B cell (primary cell): ENCODE measurements around the gene PREX1. TPM values are rescaled to one million over a fixed set of nuclear protein-coding genes. Genes with fewer than 3 reads are reported as not detected.

Experiments
- ATAC-seq: fragments of 200-7000 bp; cut with Tn5 transposase; one replicate; pipeline ENCODE4 v1.10.0; 2021; ENCODE audit warnings: low read depth, mild to moderate bottlenecking, moderate number of reproducible peaks, moderate library complexity
- CTCF ChIA-PET: fragments of 350-600 bp; sonication (Branson Sonifier 250); formaldehyde crosslinking; loops from one replicate; lab custom pipeline; 2021; ENCODE audit warnings: antibody characterized with exemption, inconsistent platforms; lab: Charles Lee
- POLR2A ChIA-PET: fragments of 350-600 bp; sonication (Branson Sonifier 250); formaldehyde crosslinking; loops from one replicate; lab custom pipeline; 2021; ENCODE audit warnings: antibody characterized with exemption; lab: Charles Lee
- DNase-seq: peaks from one replicate; pipeline ENCODE4 v3.0.0; 2013
- H2AFZ ChIP-seq: 2 replicates; pipeline ENCODE4 v1.6.1; 2012; ENCODE audit warnings: mild to moderate bottlenecking, low read depth, low read length; ENCODE audit not compliant: insufficient read depth, poor library complexity, severe bottlenecking
- H3K27ac ChIP-seq, 2 donors: 1 replicate in 1 of 2; 2 replicates in 1 of 2; pipeline ENCODE4 v1.5.1; 2012 to 2013; ENCODE audit warnings: low read length in 2 of 2, mild to moderate bottlenecking in 2 of 2, moderate library complexity in 1 of 2
- H3K27me3 ChIP-seq, 4 experiments: fragments of 200-600 bp in 1 of 4; sonication (generic) in 1 of 4; replicated peaks in 1 of 4; 1 replicate in 2 of 4; 2 replicates in 2 of 4; pipeline versions ENCODE4 v1.6.1 to v1.7.0; 2013 to 2016; ENCODE audit warnings: low read length in 3 of 4, mild to moderate bottlenecking in 2 of 4, mixed read lengths in 1 of 4, moderate library complexity in 1 of 4; ENCODE audit not compliant: insufficient read depth in 4 of 4, control insufficient read depth in 3 of 4; ENCODE audit errors: control extremely low read depth in 1 of 4
- H3K36me3 ChIP-seq, 2 experiments: replicated peaks in 1 of 2; 1 replicate in 1 of 2; 2 replicates in 1 of 2; pipeline versions ENCODE4 v1.6.1 to v1.7.1; 2013; ENCODE audit warnings: low read length in 1 of 2; ENCODE audit not compliant: insufficient read depth in 2 of 2, control insufficient read depth in 1 of 2; ENCODE audit errors: control extremely low read depth in 1 of 2, extremely low read depth in 1 of 2
- H3K4me1 ChIP-seq, 2 donors: fragments of 200-600 bp in 1 of 2; sonication (generic) in 1 of 2; 1 replicate in 1 of 2; 2 replicates in 1 of 2; pipeline versions ENCODE4 v1.5.1 to v1.6.1; 2013 to 2017; ENCODE audit warnings: low read length in 2 of 2; ENCODE audit not compliant: control insufficient read depth in 2 of 2, insufficient read depth in 2 of 2
- H3K4me2 ChIP-seq: replicated peaks from 2 replicates; pipeline ENCODE3; 2012; ENCODE audit warnings: mild to moderate bottlenecking, low read depth, low read length; ENCODE audit not compliant: poor library complexity, severe bottlenecking
- H3K4me3 ChIP-seq, 5 experiments: fragments of 200-600 bp in 1 of 5; sonication (generic) in 1 of 5; 1 replicate in 3 of 5; 2 replicates in 2 of 5; pipeline versions ENCODE4 v1.5.1 to v1.7.0; 2011 to 2016; ENCODE audit warnings: low read length in 4 of 5, mild to moderate bottlenecking in 4 of 5, low read depth in 2 of 5, control low read depth in 1 of 5, moderate library complexity in 1 of 5; ENCODE audit not compliant: insufficient read depth in 1 of 5; ENCODE audit errors: control extremely low read depth in 1 of 5, extremely low read depth in 1 of 5
- H3K79me2 ChIP-seq: fragments of 200-600 bp; sonication (generic); one replicate; pipeline ENCODE4 v1.6.0; 2016; ENCODE audit warnings: low read length; ENCODE audit not compliant: control insufficient read depth, insufficient read depth
- H3K9ac ChIP-seq: fragments of 200-600 bp; sonication (generic); 2 replicates; pipeline ENCODE4 v1.6.1; 2017; ENCODE audit warnings: mild to moderate bottlenecking, low read length, moderate library complexity
- H3K9me3 ChIP-seq, 3 donors: one replicate each; pipeline versions ENCODE4 v1.6.1 to v1.7.1; 2013; ENCODE audit warnings: low read length in 2 of 3; ENCODE audit not compliant: control insufficient read depth in 2 of 3, insufficient read depth in 1 of 3; ENCODE audit errors: control extremely low read depth in 1 of 3
- H4K20me1 ChIP-seq: 2 replicates; pipeline ENCODE4 v1.6.0; 2012; ENCODE audit warnings: mild to moderate bottlenecking, low read length; ENCODE audit not compliant: insufficient read depth, control insufficient read depth, poor library complexity, severe bottlenecking
- H3K27ac Mint-ChIP-seq: one replicate; pipeline ENCODE4 v1.8.0; 2021; ENCODE audit warnings: mixed read lengths
- H3K27me3 Mint-ChIP-seq: one replicate; pipeline ENCODE4 v1.8.0; 2021; ENCODE audit warnings: mixed read lengths
- H3K4me1 Mint-ChIP-seq: one replicate; pipeline ENCODE4 v1.8.0; 2021; ENCODE audit warnings: mixed read lengths
- H3K4me3 Mint-ChIP-seq: one replicate; pipeline ENCODE4 v1.8.0; 2021; ENCODE audit warnings: mixed read lengths
- H3K9me3 Mint-ChIP-seq: one replicate; pipeline ENCODE4 v1.8.0; 2022; ENCODE audit warnings: mixed read lengths; ENCODE audit not compliant: insufficient read depth
- CTCF ChIP-seq: fragments of 200-600 bp; IDR thresholded peaks from one replicate; pipeline ENCODE4 v1.8.0; 2022; ENCODE audit warnings: antibody characterized with exemption, mild to moderate bottlenecking
- EZH2 ChIP-seq: IDR thresholded peaks from 2 replicates; pipeline ENCODE4 v1.6.1; 2012; ENCODE audit warnings: borderline replicate concordance, low read depth, mild to moderate bottlenecking, moderate library complexity, low read length; ENCODE audit not compliant: insufficient read depth, poor library complexity, severe bottlenecking
- WGBS: methylation state at CpG from one replicate; pipeline ENCODE4 v1.1.5; 2013; ENCODE audit warnings: missing lambda C conversion rate; ENCODE audit not compliant: insufficient coverage; 5-methylcytosine and 5-hydroxymethylcytosine counted together
- intact Hi-C: fragments of 100-400 bp; cut with micrococcal nuclease; formaldehyde crosslinking; loops from one replicate; pipeline ENCODE4 v1.10.0; 2022
- polyA plus RNA-seq: library from polyadenylated mRNA; depleted of rRNA; stranded (reverse); fragments of >200 nt; gene quantifications from 2 replicates; pipeline ENCODE4 v1.2.3, GENCODE V29; 2012
- total RNA-seq, 2 donors: library from RNA; stranded (reverse); fragments of 120-200 nt in 1 of 2; gene quantifications; 1 replicate in 1 of 2; 2 replicates in 1 of 2; pipeline versions ENCODE4 v1.2.3 to v1.2.4, GENCODE V29; 2013 to 2022

The PREX1 gene
- total and polyA plus RNA-seq, 2 donors (not counting 1 experiment from before 2014, with no cell fraction given), result 79.1 to 99.4 TPM

DNA sequence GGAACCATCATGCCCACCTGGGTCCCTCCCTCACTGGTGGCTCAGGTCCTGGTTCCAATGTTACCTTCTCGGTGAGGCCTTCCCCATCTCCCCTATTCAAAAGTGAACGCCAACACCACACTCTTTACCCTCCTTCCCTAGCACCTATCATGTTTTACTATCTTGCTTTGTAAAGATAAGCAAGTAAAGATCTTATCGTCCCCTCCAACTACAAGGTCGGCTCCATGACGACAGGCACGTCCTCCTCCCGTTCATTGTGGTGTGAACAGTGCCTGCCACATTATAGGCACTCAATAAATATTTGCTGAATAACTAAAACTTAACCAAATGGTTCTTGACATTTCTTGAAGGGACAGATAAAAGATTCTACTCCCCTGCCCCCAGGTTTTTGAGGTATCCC is 147.1 kb downstream of the PREX1 start:
- Histone ChIP-seq H2AFZ (no peak overlapping the region), H3K36me3 (peaks cover 4 to 97% of the 10 kb centered on the region in 2 experiments), H3K27me3 (no peaks in the 10 kb centered on the region), H3K9ac (no peak overlapping the region), H3K4me2 (no peak overlapping the region), H3K4me3 (no peak overlapping the region), H3K79me2 (no peaks in the 10 kb centered on the region), H3K9me3 (no peaks in the 10 kb centered on the region), H3K4me1 (no peaks in the 10 kb centered on the region), H3K27ac (no peak overlapping the region), H4K20me1 (peaks cover 17% of the 10 kb centered on the region)
- intact Hi-C loops, result no loop called here
- 100% methylated on average over 1 of the region's 7 CpGs for WGBS
- Mint-ChIP-seq H3K27ac (no peak overlapping the region), H3K4me3 (no peak overlapping the region), H3K9me3 (no peaks in the 10 kb centered on the region), H3K27me3 (no peaks in the 10 kb centered on the region), H3K4me1 (peaks cover 8% of the 10 kb centered on the region)
- ATAC-seq (no peak), DNase-seq (no peak)
- TF ChIP-seq CTCF, result no peak
- TF ChIP-seq EZH2, result no peak
- CTCF ChIA-PET, result no interaction called here
- POLR2A ChIA-PET, result no interaction called here

DNA sequence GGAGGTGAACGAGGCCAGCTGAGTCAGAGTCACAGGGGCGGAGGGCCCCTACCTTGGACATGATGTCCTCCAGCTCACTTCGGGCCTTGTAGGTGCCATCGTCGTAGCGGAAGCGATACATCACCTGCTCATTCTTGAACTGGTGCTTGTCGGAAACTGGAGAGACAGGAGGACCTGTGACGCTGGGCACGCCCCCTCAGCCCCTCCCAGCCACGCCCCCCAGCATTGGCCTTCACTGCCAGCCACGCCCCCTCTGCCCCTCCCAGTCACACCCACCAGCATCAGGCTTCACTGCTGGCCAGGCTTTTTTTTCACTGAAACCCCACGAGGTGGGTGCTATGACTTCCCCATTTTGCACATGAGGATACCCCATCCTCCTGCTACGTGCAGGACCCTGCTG is 148.2 kb downstream of the PREX1 start:
- no peaks in the 10 kb centered on the region for H3K27me3 ChIP-seq
- no peaks in the 10 kb centered on the region for H3K4me1 ChIP-seq
- no peak overlapping the region for H3K4me2 ChIP-seq
- H2AFZ ChIP-seq, result no peak overlapping the region
- POLR2A ChIA-PET, result no interaction called here
- Mint-ChIP-seq H3K9me3 (no peaks in the 10 kb centered on the region), H3K27ac (peak overlapping the region; percentile 39), H3K4me3 (no peak overlapping the region), H3K27me3 (no peaks in the 10 kb centered on the region), H3K4me1 (peaks cover 8% of the 10 kb centered on the region)
- peaks cover 13% of the 10 kb centered on the region for H4K20me1 ChIP-seq
- DNase-seq, result peak; percentile 31
- no peak overlapping the region for H3K27ac ChIP-seq
- WGBS, result 81% methylated on average over 14 of the region's 14 CpGs
- H3K4me3 ChIP-seq, result no peak overlapping the region
- TF ChIP-seq EZH2 (no peak), CTCF (no peak)
- ATAC-seq, result peak; percentile 24
- no peak overlapping the region for H3K9ac ChIP-seq
- no peaks in the 10 kb centered on the region for H3K9me3 ChIP-seq
- no peaks in the 10 kb centered on the region for H3K79me2 ChIP-seq
- CTCF ChIA-PET, result no interaction called here
- intact Hi-C loops, result no loop called here
- peaks cover 9 to 99% of the 10 kb centered on the region in 2 experiments for H3K36me3 ChIP-seq
